G401 (cell line): Measurements from ENCODE around the gene DEGS1. TPM values are rescaled to one million over a fixed set of nuclear protein-coding genes. Genes with fewer than 3 reads are reported as not detected.

Source experiments
- DNase-seq: peaks from one replicate; pipeline ENCODE4 v3.0.0-alpha.2; 2015; ENCODE audit warnings: low spot score
- in situ Hi-C: cut with HindIII; loops from 2 replicates; pipeline ENCODE4 v1.10.0; 2016; ENCODE audit warnings: low sequenced_read_pairs, mixed read lengths
- total RNA-seq: library from RNA; depleted of rRNA; stranded (reverse); fragments of >200 nt; shearing (Covaris generic); gene quantifications from 2 replicates; pipeline ENCODE4 v1.2.3, GENCODE V29; 2014

Gene DEGS1
- total RNA-seq, 1 experiment from 2014 or later = 340 TPM

DNA sequence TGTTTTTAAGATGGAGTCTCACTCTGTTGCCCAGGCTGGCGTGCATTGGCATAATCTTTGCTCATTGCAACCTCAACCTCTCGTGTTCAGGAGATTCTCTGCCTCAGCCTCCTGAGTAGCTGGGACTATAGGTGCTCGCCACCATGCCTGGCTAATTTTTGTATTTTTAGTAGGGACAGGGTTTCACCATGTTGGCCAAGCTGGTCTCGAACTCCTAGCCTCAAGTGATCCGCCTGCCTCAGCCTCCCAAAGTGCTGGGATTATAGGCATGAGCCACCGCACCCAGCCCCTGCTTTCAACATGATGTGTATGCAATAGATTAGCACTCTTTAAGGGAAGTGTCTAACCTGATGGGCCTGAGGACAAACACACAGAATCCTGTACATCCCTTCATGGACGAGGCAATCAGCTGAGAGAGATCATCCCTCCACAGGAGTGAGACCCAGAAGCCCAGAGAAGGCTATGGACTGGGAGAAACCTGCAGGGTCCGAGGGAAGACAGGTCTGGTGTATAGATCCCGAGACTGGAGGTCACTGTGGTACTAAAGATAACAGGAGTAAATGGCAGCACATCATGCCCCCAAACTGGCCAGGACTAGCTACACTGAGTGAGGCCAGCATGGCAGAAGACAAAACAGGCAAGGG, 5.6 kb upstream of the DEGS1 start:
- in situ Hi-C loops = no loop called here
- no peak for DNase-seq

- no peak for DNase-seq
- in situ Hi-C loops = no loop called here
Observed at GRCh38 chr1:224178894-224179293, 4.1 kb upstream of the DEGS1 start.

- in situ Hi-C loops = no loop called here
- DNase-seq = no peak
Observed at GRCh38 chr1:224180783-224181452, 2.1 kb upstream of the DEGS1 start.

- DNase-seq = no peak
- in situ Hi-C loops = no loop called here
Observed at GRCh38 chr1:224181453-224181810, 1.6 kb upstream of the DEGS1 start.

DNA sequence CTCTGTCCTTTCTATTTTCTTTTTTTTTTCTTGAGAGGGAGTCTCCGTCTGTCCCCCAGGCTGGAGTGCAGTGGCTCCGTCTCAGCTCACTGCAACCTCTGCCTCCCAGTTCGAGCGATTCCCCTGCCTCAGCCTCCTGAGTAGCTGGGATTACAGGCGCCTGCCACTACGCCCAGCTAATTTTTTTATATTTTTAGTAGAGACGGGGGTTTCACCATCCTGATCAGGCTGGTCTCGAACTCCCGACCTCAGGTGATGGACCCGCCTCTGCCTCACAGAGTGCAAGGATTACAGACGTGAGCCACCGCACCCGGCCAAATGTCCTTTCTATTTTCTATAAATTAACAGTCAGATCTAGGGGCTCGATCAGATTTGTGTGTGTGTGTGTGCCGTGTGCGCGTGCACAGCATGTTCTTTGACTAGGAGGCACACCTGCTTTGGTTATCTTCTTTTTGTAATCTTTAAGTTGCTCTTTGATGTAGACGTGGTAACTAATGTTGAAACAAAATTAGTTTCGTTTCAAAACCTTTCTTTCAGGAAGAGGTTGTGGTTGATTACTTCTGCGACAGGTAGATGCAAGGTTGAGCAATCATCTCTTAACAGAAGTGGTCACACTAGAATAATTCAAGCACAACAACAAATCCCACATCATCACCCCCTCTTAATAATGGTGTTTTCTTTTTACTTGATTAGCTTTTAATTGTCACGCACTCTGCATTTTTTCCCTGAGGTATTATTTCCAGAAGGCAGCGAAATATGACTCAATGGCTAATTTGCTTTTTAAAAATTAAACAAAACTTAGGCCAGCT, 779 bp upstream of the DEGS1 start:
- DNase-seq = no peak
- in situ Hi-C loops = no loop called here

DNA sequence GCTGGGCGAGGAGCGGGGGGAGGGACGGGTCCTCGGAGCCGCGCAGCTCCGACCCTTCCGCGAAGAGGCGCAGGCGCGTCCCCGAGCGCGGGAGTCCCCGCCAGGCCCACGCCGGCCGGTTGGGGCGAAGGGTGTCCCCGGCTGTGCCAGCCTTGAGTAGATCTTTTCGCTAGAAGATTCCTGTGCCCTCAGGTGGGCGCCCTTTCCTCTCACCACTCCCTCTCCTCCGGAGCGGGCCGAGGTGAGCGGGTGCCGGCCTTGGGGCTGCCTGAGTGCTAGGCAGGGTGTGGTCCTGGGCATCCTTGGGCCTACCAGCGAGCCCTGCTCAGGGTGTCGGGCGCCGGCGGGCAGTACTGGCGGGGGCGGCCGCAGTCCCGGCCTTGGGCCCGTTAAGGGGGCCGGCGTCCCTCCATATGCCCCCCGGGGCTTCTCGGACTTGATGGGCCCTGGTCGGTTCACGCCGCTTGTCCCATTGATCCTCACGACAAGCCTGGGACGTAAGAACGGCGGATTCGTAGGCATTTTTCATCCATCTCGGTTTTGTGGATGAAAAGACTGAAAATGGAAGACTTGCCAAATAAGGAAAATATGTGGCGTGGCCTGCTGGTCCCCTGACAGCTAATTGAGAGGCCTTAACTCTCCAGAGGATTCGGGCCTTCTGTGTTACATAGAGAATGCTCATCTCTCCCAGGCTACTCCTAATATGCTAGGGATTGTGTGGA, 712 bp downstream of the DEGS1 start:
- in situ Hi-C loops = no loop called here
- DNase-seq = peak; percentile 57

DNA sequence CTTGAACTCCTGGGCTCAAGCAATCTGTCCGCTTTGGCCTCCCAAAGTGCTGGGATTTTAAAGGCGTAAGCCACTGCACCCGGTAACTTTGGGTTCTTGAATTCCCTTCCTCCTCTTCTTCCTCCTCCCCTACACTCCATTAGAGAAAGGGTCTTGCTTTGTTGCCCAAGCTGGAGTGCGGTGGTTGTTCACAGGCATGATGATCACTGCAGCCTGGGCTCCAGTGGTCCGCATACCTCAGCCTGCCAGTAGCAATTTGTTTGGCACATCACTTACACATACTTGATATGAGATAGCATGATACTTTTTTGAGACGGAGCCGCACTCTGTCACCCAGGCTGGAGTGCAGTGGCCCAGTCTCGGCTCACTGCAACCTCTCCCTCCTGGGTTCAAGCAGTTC, 2.2 kb downstream of the DEGS1 start:
- in situ Hi-C loops = no loop called here
- DNase-seq = no peak

DNA sequence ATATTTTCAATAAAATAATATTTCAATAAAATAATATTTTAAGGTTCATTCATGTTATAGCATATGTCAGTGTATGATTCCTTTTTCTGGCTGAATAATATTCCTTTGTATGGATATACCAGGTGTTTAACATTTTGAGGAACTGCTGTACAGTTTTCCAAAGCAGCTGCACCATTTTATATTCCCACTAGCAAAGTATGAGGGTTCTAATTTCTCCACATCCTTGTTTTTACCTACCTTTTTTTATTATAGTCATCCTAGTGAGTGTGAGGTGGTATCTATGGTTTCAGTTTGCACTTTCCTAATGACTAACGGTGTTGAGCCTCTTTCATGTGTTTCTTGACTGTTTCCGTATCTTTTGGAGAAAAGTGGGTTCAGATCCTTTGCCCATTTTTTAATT, 5.2 kb downstream of the DEGS1 start:
- DNase-seq = no peak
- in situ Hi-C loops = no loop called here

DNA sequence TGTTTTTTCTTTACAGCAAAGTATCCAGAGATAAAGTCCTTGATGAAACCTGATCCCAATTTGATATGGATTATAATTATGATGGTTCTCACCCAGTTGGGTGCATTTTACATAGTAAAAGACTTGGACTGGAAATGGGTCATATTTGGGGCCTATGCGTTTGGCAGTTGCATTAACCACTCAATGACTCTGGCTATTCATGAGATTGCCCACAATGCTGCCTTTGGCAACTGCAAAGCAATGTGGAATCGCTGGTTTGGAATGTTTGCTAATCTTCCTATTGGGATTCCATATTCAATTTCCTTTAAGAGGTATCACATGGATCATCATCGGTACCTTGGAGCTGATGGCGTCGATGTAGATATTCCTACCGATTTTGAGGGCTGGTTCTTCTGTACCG, 6.5 kb downstream of the DEGS1 start:
- DNase-seq = no peak
- in situ Hi-C loops = no loop called here

DNA sequence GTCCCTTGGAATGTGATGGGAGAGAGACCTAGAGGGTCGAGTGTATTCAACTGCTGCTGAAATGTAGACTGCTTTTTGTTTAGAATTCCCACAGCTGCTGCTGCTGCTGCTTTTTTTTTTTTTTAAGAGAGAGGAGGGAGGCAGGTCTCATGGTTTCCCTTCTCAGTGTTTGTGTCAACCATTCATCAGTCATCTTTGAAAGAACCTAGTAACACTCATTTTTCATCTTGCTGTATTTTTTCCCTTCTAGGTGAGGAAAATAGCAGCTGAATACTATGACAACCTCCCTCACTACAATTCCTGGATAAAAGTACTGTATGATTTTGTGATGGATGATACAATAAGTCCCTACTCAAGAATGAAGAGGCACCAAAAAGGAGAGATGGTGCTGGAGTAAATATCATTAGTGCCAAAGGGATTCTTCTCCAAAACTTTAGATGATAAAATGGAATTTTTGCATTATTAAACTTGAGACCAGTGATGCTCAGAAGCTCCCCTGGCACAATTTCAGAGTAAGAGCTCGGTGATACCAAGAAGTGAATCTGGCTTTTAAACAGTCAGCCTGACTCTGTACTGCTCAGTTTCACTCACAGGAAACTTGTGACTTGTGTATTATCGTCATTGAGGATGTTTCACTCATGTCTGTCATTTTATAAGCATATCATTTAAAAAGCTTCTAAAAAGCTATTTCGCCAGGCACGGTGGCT, 9.2 kb downstream of the DEGS1 start:
- in situ Hi-C loops = no loop called here
- no peak for DNase-seq

- in situ Hi-C loops = no loop called here
- no peak for DNase-seq
Observed at GRCh38 chr1:224193319-224193966, 10.4 kb downstream of the DEGS1 start.

DNA sequence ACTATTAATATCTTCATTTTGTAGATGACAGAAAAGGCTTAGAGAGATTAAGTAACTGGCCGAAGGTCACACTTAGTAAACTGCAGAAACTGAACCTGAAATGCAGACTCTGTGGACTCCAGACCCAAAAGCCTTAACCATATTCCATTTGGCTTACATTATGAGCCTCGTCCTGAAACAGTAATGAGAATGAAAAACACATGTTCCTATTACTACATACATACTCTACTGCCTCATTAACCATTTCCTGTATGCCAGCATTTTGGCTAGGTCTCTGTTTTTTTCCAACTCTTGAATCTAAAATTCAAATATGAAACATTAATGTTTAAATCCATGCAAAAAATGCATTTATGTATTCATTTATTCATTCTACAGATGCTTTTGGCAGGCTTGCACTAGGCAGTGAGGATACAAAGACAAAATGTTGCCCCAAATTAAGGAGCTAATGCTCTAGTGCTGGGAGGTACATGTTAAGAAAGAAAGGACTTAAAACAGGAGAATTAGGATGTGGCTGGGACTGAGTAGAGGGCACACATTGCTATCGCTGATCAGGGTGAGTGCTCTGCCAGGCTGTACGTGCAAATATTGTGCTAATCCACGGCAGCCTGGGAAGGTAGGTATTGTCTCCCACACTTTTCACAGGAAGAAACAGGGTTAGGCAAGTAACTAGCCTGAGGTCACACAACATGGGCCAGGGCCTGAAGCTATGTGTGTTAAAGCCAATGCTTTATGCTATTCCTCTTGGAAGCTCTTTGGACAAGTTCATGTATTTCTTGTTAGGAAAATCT, 14.0 kb downstream of the DEGS1 start:
- no peak for DNase-seq
- in situ Hi-C loops = no loop called here

DNA sequence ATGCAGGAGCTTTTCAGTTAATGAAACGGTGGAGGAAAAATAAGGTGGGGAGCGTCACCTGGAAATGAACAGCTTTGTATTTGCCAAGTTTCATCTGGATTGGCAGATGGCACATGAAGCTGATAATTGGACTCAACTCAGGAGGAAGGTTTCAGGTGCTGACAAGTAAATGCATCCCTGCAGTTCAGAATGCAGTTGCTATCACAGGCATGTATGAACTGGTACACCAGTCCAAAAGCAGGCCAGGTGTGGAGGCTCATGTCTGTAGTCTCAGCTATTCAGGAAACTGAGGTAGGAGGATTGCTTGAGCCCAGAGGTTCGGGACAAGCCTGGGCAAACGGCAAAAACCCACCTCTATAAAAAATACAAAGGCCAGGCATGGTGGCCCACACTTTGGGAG, 15.5 kb downstream of the DEGS1 start:
- no peak for DNase-seq
- in situ Hi-C loops = no loop called here

DNA sequence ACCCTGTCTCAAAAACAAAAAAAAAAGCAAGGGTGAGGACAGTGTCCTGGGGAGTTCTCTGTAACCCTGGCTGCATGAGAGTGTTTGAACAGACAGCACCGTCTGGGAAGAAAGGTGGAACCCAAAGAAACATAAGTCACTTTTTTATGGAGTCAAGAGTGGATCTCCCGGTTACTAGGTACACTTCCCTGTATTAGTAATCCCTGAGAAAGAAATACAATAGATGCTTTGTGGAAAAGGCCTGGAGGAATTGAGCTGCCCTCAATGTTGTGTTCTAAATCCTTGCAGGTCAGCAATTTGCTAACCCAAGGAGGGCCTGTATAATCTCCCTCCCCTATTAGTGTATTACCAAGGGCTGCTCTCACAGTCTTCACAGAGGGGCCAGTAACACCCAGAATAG, 16.6 kb downstream of the DEGS1 start:
- no peak for DNase-seq
- in situ Hi-C loops = no loop called here

DNA sequence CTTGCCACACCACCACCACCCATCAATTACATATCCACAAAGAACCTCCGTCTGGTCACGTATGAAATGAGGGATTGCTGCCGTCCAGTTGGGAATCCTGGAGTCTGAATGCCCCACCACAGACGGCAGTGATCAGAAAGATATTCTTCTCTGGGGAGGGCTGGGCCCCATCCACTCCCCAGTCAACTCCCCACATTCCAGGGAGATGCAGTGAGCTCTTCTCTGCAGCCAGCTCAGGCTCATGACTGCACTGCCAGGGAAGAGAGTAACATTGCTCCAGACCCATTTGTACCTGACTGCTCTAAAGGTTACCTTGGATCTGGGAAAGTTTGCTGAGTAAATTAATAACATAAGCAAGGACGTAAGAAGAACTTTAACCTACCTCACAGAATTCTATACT, 18.3 kb downstream of the DEGS1 start:
- DNase-seq = no peak
- in situ Hi-C loops = no loop called here

GRCh38 chr1:224201853-224202252, 18.8 kb downstream of the DEGS1 start:
- in situ Hi-C loops = no loop called here

DNA sequence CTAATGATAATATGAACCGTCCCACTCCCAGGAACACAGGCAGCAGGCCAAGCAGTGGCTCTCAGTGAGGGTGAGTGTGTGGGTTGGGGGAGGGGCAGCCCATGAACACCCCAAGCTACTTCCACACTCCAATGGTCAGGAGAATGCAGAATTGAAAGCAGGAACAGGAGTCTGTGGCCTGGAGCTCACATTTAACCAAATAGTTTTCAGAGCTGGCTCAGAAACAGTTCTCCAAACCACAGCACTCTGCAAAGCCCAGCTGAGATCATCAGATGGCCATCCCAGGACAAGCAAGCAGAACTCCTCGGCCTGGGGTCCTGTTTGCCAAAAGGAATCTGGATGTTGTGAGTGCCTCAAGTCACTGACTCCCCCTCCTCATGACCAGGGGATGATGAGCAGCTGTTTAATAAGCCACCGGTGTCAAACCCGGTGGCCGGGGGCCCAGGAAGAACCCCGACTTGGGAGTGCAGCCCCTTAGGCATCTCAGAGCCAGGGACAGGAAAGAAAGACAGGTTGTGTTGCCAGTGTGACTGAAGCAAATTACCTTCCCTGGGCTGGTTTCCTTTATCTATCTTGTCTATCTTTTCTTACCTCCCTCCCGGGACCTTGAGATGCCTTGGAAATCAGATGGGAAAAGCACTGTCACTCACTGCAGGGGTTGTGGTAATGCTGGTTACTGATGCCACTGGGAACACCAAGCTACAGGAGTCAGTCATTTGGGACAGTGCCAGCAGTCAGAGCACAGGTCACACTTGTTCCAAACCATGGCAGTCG, 20.4 kb downstream of the DEGS1 start:
- in situ Hi-C loops = no loop called here

More at GRCh38 chr1:224201853-224202252, 18.8 kb downstream of the DEGS1 start:
- no peak for DNase-seq

More for the DNA sequence above, 20.4 kb downstream of the DEGS1 start:
- no peak for DNase-seq
